Measurements from ENCODE around the gene CTSZ. TPM values are rescaled to one million over a fixed set of nuclear protein-coding genes. Genes with fewer than 3 reads are reported as not detected.

Gene CTSZ
- total and polyA plus RNA-seq, 9 donors = 36.7 to 301 (median 85.6) TPM

- H3K9me3 ChIP-seq = no peaks in the 10 kb centered on the region
- no peaks in the 10 kb centered on the region for H3K4me1 ChIP-seq (ENCODE audit: insufficient read depth)
- no peak overlapping the region for H3K27ac ChIP-seq
- no peaks in the 10 kb centered on the region for H3K36me3 ChIP-seq
- TF ChIP-seq EP300 (IDR thresholded peaks at IDR 0.05) = no peak
- TF ChIP-seq POLR2A (IDR thresholded peaks at IDR 0.05) = no peak
- no peak for TF ChIP-seq CTCF (IDR thresholded peaks at IDR 0.05)
- H3K4me3 ChIP-seq = no peak overlapping the region
- intact Hi-C loops (cut with DNase I) = no loop called here
- WGBS, 3 donors = 95 to 96% (median 96%) methylated on average over 13 of the region's 13 CpGs
- DNase-seq = no peak
- H3K27me3 ChIP-seq = no peaks in the 10 kb centered on the region
Measured at GRCh38 chr20:59023616-59024015, 16.6 kb upstream of the CTSZ start.

GRCh38 chr20:59022754-59023153, 15.7 kb upstream of the CTSZ start:
- Histone ChIP-seq H3K27ac (no peak overlapping the region), H3K4me3 (no peak overlapping the region), H3K4me1 (ENCODE audit: insufficient read depth) (no peaks in the 10 kb centered on the region), H3K9me3 (no peaks in the 10 kb centered on the region), H3K27me3 (no peaks in the 10 kb centered on the region), H3K36me3 (no peaks in the 10 kb centered on the region)
- 61 to 81% (median 76%) methylated on average over 15 of the region's 15 CpGs for WGBS, 3 donors
- DNase-seq = no peak
- intact Hi-C loops (cut with DNase I) = no loop called here
- TF ChIP-seq POLR2A (IDR thresholded peaks at IDR 0.05) (no peak), CTCF (IDR thresholded peaks at IDR 0.05) (no peak), EP300 (IDR thresholded peaks at IDR 0.05) (no peak)

GRCh38 chr20:59020938-59021551, 14.0 kb upstream of the CTSZ start:
- no peaks in the 10 kb centered on the region for H3K27me3 ChIP-seq
- H3K27ac ChIP-seq = no peak overlapping the region
- no peak overlapping the region for H3K4me3 ChIP-seq
- H3K36me3 ChIP-seq = no peaks in the 10 kb centered on the region
- peaks cover 7% of the 10 kb centered on the region for H3K4me1 ChIP-seq (ENCODE audit: insufficient read depth)
- 25 to 29% (median 26%) methylated on average over 5 of the region's 5 CpGs for WGBS, 3 donors
- no peak for DNase-seq
- intact Hi-C loops (cut with DNase I) = no loop called here
- TF ChIP-seq CTCF (IDR thresholded peaks at IDR 0.05) (no peak), POLR2A (IDR thresholded peaks at IDR 0.05) (no peak), EP300 (IDR thresholded peaks at IDR 0.05) (no peak)
- H3K9me3 ChIP-seq = no peaks in the 10 kb centered on the region

- no peak within 1 kb of the TSS for H3K27ac ChIP-seq
- no peaks in the 10 kb centered on the region for H3K36me3 ChIP-seq
- H3K27me3 ChIP-seq = no peaks in the 10 kb centered on the region
- DNase-seq = no peak
- 96 to 98% (median 98%) methylated on average over 5 of the region's 5 CpGs for WGBS, 3 donors
- H3K4me3 ChIP-seq = no peak within 1 kb of the TSS
- H3K4me1 ChIP-seq (ENCODE audit: insufficient read depth) = peaks cover 7% of the 10 kb centered on the region
- no peaks in the 10 kb centered on the region for H3K9me3 ChIP-seq
- intact Hi-C loops (cut with DNase I) = no loop called here
- TF ChIP-seq CTCF (IDR thresholded peaks at IDR 0.05) = no peak
- TF ChIP-seq EP300 (IDR thresholded peaks at IDR 0.05) = no peak
- TF ChIP-seq POLR2A (IDR thresholded peaks at IDR 0.05) = no peak
Measured at GRCh38 chr20:59019217-59019616, 12.2 kb upstream of the CTSZ start, which contains the start of gene TUBB1. Gene TUBB1, plus strand, starts transcription at chr20:59019429. Its CDS starts 94 bp downstream, at chr20:59019523.
